Panc1 (cell line): ENCODE results near the gene CSF1.

ENCODE experiments used
- POLR2AphosphoS5 ChIP-seq: IDR thresholded peaks from 2 replicates; pipeline ENCODE4 v1.6.1; 2012; ENCODE audit warnings: mild to moderate bottlenecking, low read depth, low read length, moderate library complexity
- SIN3A ChIP-seq: IDR thresholded peaks from 2 replicates; pipeline ENCODE4 v1.6.1; 2012; ENCODE audit warnings: low read depth, mild to moderate bottlenecking, low read length, moderate library complexity, borderline replicate concordance; ENCODE audit not compliant: insufficient read depth
- TCF7L2 ChIP-seq: IDR thresholded peaks from 2 replicates; pipeline ENCODE4 v1.6.1; 2011; ENCODE audit warnings: mild to moderate bottlenecking, low read depth, low read length, inconsistent platforms
- TF ChIP-seq, protein P1 (sequence below): fragments of 450-650 bp; IDR thresholded peaks from 2 replicates; pipeline ENCODE4 v1.5.1; 2017; ENCODE audit warnings: mild to moderate bottlenecking

DNA sequence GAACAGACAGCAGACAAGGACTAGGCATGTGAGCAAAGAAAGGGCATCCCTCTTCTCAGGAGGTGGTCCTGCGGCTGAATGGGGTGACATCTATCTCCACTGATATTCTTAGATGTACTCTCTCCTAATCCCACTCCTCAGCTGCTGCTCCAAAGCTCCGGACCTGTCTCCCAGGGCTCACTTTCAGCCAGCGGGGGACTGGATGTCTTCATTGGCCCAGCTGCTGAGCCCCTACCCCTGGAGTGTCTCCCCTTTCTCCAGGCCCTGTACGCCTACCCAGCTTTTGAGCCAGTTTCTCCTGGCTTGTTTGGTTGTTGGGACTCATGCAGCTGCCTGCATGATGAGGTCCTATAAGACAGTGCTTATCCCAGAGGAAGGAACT lies 28.8 kb upstream of the CSF1 start:
- TF ChIP-seq, protein P1, sequence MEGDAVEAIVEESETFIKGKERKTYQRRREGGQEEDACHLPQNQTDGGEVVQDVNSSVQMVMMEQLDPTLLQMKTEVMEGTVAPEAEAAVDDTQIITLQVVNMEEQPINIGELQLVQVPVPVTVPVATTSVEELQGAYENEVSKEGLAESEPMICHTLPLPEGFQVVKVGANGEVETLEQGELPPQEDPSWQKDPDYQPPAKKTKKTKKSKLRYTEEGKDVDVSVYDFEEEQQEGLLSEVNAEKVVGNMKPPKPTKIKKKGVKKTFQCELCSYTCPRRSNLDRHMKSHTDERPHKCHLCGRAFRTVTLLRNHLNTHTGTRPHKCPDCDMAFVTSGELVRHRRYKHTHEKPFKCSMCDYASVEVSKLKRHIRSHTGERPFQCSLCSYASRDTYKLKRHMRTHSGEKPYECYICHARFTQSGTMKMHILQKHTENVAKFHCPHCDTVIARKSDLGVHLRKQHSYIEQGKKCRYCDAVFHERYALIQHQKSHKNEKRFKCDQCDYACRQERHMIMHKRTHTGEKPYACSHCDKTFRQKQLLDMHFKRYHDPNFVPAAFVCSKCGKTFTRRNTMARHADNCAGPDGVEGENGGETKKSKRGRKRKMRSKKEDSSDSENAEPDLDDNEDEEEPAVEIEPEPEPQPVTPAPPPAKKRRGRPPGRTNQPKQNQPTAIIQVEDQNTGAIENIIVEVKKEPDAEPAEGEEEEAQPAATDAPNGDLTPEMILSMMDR, result no peak
- TF ChIP-seq SIN3A, result no peak
- TF ChIP-seq TCF7L2, result no peak
- no peak for TF ChIP-seq POLR2AphosphoS5
